ENCODE results near the gene PLCZ1.

Gene PLCZ1

GRCh38 chr12:18754124-18754707, 16.4 kb upstream of the PLCZ1 start:
- no peak overlapping the region for H3K4me3 ChIP-seq (ENCODE audit: low read length)
- no peaks in the 10 kb centered on the region for H3K36me3 ChIP-seq (ENCODE audit: control insufficient read depth, insufficient read depth, low read length)
- WGBS (ENCODE audit: extremely low coverage, insufficient coverage, low lambda C conversion rate): no CpG with 5 or more reads among the region's 6 CpGs

GRCh38 chr12:18753481-18754123, 15.8 kb upstream of the PLCZ1 start:
- H4K5ac ChIP-seq (ENCODE audit: low read length): peak overlapping the region; percentile 5
- H3K56ac ChIP-seq (ENCODE audit: low read length): peak overlapping the region; percentile 86
- peak overlapping the region; percentile 98 for H3K23ac ChIP-seq (ENCODE audit: low read length)
- no peak overlapping the region for H2BK15ac ChIP-seq (replicated peaks; ENCODE audit: low read depth)
- H3K27me3 ChIP-seq (ENCODE audit: insufficient read depth, low read length, poor library complexity): no peaks in the 10 kb centered on the region
- no CpG with 5 or more reads among the region's 16 CpGs for WGBS (ENCODE audit: extremely low coverage, insufficient coverage, low lambda C conversion rate)
- H3K18ac ChIP-seq (ENCODE audit: low read length): peak overlapping the region; percentile 46
- no peaks in the 10 kb centered on the region for H3K36me3 ChIP-seq (ENCODE audit: control insufficient read depth, insufficient read depth, low read length)
- peak overlapping the region; percentile 76 for H2BK120ac ChIP-seq (ENCODE audit: low read depth, low read length)
- H3K4me1 ChIP-seq (ENCODE audit: control insufficient read depth, low read depth, low read length): peaks cover 32% of the 10 kb centered on the region
- peak overlapping the region; percentile 98 for H2BK5ac ChIP-seq (ENCODE audit: low read length)
- H3K4me2 ChIP-seq (ENCODE audit: low read length): no peak overlapping the region
- H3K79me2 ChIP-seq (ENCODE audit: control insufficient read depth, insufficient read depth, low read length): no peaks in the 10 kb centered on the region
- no peaks in the 10 kb centered on the region for H3K79me1 ChIP-seq (ENCODE audit: low read length)
- peak overlapping the region; percentile 100 for H3K4ac ChIP-seq (ENCODE audit: low read depth, low read length)
- peak overlapping the region; percentile 94 for H3K27ac ChIP-seq (ENCODE audit: low read depth, low read length)
- H3K4me3 ChIP-seq (ENCODE audit: low read length): no peak overlapping the region
- peak overlapping the region; percentile 46 for H3K9ac ChIP-seq (ENCODE audit: low read length)
- no peak overlapping the region for H2AK5ac ChIP-seq (ENCODE audit: low read length)
- H4K8ac ChIP-seq (ENCODE audit: low read depth, low read length): no peak overlapping the region
- peak; percentile 79 for DNase-seq

More at GRCh38 chr12:18754124-18754707, 16.4 kb upstream of the PLCZ1 start:
- H2AK5ac ChIP-seq (ENCODE audit: low read length): no peak overlapping the region
- DNase-seq: peak; percentile 28
- H3K4ac ChIP-seq (ENCODE audit: low read depth, low read length): peak overlapping the region; percentile 100
- peak overlapping the region; percentile 86 for H3K56ac ChIP-seq (ENCODE audit: low read length)
- no peaks in the 10 kb centered on the region for H3K79me1 ChIP-seq (ENCODE audit: low read length)
- no peak overlapping the region for H2BK15ac ChIP-seq (replicated peaks; ENCODE audit: low read depth)
- peak overlapping the region; percentile 76 for H2BK120ac ChIP-seq (ENCODE audit: low read depth, low read length)
- no peak overlapping the region for H4K8ac ChIP-seq (ENCODE audit: low read depth, low read length)
- no peak overlapping the region for H4K5ac ChIP-seq (ENCODE audit: low read length)
- H3K27ac ChIP-seq (ENCODE audit: low read depth, low read length): peak overlapping the region; percentile 94
- H3K9ac ChIP-seq (ENCODE audit: low read length): peak overlapping the region; percentile 46
- peak overlapping the region; percentile 46 for H3K18ac ChIP-seq (ENCODE audit: low read length)
- H3K4me1 ChIP-seq (ENCODE audit: control insufficient read depth, low read depth, low read length): peaks cover 30% of the 10 kb centered on the region
- H3K4me2 ChIP-seq (ENCODE audit: low read length): no peak overlapping the region
- H3K27me3 ChIP-seq (ENCODE audit: insufficient read depth, low read length, poor library complexity): no peaks in the 10 kb centered on the region
- no peaks in the 10 kb centered on the region for H3K79me2 ChIP-seq (ENCODE audit: control insufficient read depth, insufficient read depth, low read length)
- H3K23ac ChIP-seq (ENCODE audit: low read length): peak overlapping the region; percentile 98
- H2BK5ac ChIP-seq (ENCODE audit: low read length): peak overlapping the region; percentile 98

- H3K4me2 ChIP-seq (ENCODE audit: low read length): no peak overlapping the region
- DNase-seq: peak; percentile 98
Measured at GRCh38 chr12:18752947-18753346, 15.1 kb upstream of the PLCZ1 start.

GRCh38 chr12:18752280-18752920, 14.6 kb upstream of the PLCZ1 start:
- no CpG with 5 or more reads among the region's 6 CpGs for WGBS (ENCODE audit: extremely low coverage, insufficient coverage, low lambda C conversion rate)
- H3K4me3 ChIP-seq (ENCODE audit: low read length): no peak overlapping the region
- H4K8ac ChIP-seq (ENCODE audit: low read depth, low read length): no peak overlapping the region
- no peaks in the 10 kb centered on the region for H3K79me2 ChIP-seq (ENCODE audit: control insufficient read depth, insufficient read depth, low read length)
- peak overlapping the region; percentile 74 for H2BK120ac ChIP-seq (ENCODE audit: low read depth, low read length)
- H3K27ac ChIP-seq (ENCODE audit: low read depth, low read length): peak overlapping the region; percentile 94
- no peak overlapping the region for H3K4ac ChIP-seq (ENCODE audit: low read depth, low read length)
- peak; percentile 99 for DNase-seq
- H3K36me3 ChIP-seq (ENCODE audit: control insufficient read depth, insufficient read depth, low read length): no peaks in the 10 kb centered on the region
- H3K79me1 ChIP-seq (ENCODE audit: low read length): no peaks in the 10 kb centered on the region
- peak overlapping the region; percentile 96 for H2BK5ac ChIP-seq (ENCODE audit: low read length)
- H3K23ac ChIP-seq (ENCODE audit: low read length): no peak overlapping the region
- no peak overlapping the region for H2BK15ac ChIP-seq (replicated peaks; ENCODE audit: low read depth)
- peak overlapping the region; percentile 85 for H3K18ac ChIP-seq (ENCODE audit: low read length)
- H2AK5ac ChIP-seq (ENCODE audit: low read length): no peak overlapping the region
- H3K27me3 ChIP-seq (ENCODE audit: insufficient read depth, low read length, poor library complexity): no peaks in the 10 kb centered on the region
- no peak overlapping the region for H3K4me2 ChIP-seq (ENCODE audit: low read length)
- H3K9ac ChIP-seq (ENCODE audit: low read length): no peak overlapping the region
- peaks cover 33% of the 10 kb centered on the region for H3K4me1 ChIP-seq (ENCODE audit: control insufficient read depth, low read depth, low read length)
- H4K5ac ChIP-seq (ENCODE audit: low read length): peak overlapping the region; percentile 50
- peak overlapping the region; percentile 70 for H3K56ac ChIP-seq (ENCODE audit: low read length)

More at GRCh38 chr12:18752947-18753346, 15.1 kb upstream of the PLCZ1 start:
- H3K4me3 ChIP-seq (ENCODE audit: low read length): no peak overlapping the region
- H3K4me1 ChIP-seq (ENCODE audit: control insufficient read depth, low read depth, low read length): peaks cover 33% of the 10 kb centered on the region
- no peaks in the 10 kb centered on the region for H3K79me1 ChIP-seq (ENCODE audit: low read length)
- H2BK120ac ChIP-seq (ENCODE audit: low read depth, low read length): no peak overlapping the region
- H4K5ac ChIP-seq (ENCODE audit: low read length): no peak overlapping the region
- no peaks in the 10 kb centered on the region for H3K36me3 ChIP-seq (ENCODE audit: control insufficient read depth, insufficient read depth, low read length)
- H3K9ac ChIP-seq (ENCODE audit: low read length): peak overlapping the region; percentile 46
- no peak overlapping the region for H2AK5ac ChIP-seq (ENCODE audit: low read length)
- no peaks in the 10 kb centered on the region for H3K27me3 ChIP-seq (ENCODE audit: insufficient read depth, low read length, poor library complexity)
- H3K56ac ChIP-seq (ENCODE audit: low read length): peak overlapping the region; percentile 86
- no peak overlapping the region for H2BK15ac ChIP-seq (replicated peaks; ENCODE audit: low read depth)
- no peak overlapping the region for H4K8ac ChIP-seq (ENCODE audit: low read depth, low read length)
- H3K23ac ChIP-seq (ENCODE audit: low read length): no peak overlapping the region
- H3K79me2 ChIP-seq (ENCODE audit: control insufficient read depth, insufficient read depth, low read length): no peaks in the 10 kb centered on the region
- WGBS (ENCODE audit: extremely low coverage, insufficient coverage, low lambda C conversion rate): no CpG with 5 or more reads among the region's 1 CpG
- H3K27ac ChIP-seq (ENCODE audit: low read depth, low read length): peak overlapping the region; percentile 94
- peak overlapping the region; percentile 46 for H3K18ac ChIP-seq (ENCODE audit: low read length)
- H3K4ac ChIP-seq (ENCODE audit: low read depth, low read length): no peak overlapping the region
- H2BK5ac ChIP-seq (ENCODE audit: low read length): peak overlapping the region; percentile 98

- Histone ChIP-seq H3K27me3 (ENCODE audit: insufficient read depth, low read length, poor library complexity) (no peaks in the 10 kb centered on the region), H3K18ac (ENCODE audit: low read length) (peak overlapping the region; percentile 84), H2BK5ac (ENCODE audit: low read length) (peak overlapping the region; percentile 85), H3K27ac (ENCODE audit: low read depth, low read length) (peak overlapping the region; percentile 94), H3K4ac (ENCODE audit: low read depth, low read length) (no peak overlapping the region), H2AK5ac (ENCODE audit: low read length) (no peak overlapping the region), H3K4me1 (ENCODE audit: control insufficient read depth, low read depth, low read length) (peaks cover 33% of the 10 kb centered on the region), H4K8ac (ENCODE audit: low read depth, low read length) (no peak overlapping the region), H3K9ac (ENCODE audit: low read length) (no peak overlapping the region), H3K36me3 (ENCODE audit: control insufficient read depth, insufficient read depth, low read length) (no peaks in the 10 kb centered on the region), H3K79me2 (ENCODE audit: control insufficient read depth, insufficient read depth, low read length) (no peaks in the 10 kb centered on the region), H3K4me2 (ENCODE audit: low read length) (no peak overlapping the region), H3K4me3 (ENCODE audit: low read length) (no peak overlapping the region), H3K79me1 (ENCODE audit: low read length) (no peaks in the 10 kb centered on the region), H3K56ac (ENCODE audit: low read length) (no peak overlapping the region), H2BK120ac (ENCODE audit: low read depth, low read length) (peak overlapping the region; percentile 94), H3K23ac (ENCODE audit: low read length) (no peak overlapping the region), H4K5ac (ENCODE audit: low read length) (no peak overlapping the region), H2BK15ac (replicated peaks; ENCODE audit: low read depth) (no peak overlapping the region)
- peak; percentile 22 for DNase-seq
- WGBS (ENCODE audit: extremely low coverage, insufficient coverage, low lambda C conversion rate): no CpG with 5 or more reads among the region's 2 CpGs
Measured at GRCh38 chr12:18751866-18752265, 14.1 kb upstream of the PLCZ1 start.

Measured in mesendoderm (in vitro differentiated cells).